ENCODE data around the gene GINS2.

The GINS2 gene

GRCh38 chr16:85715169-85716021 is 26.6 kb upstream of the GINS2 start:
- no peak for DNase-seq

DNA sequence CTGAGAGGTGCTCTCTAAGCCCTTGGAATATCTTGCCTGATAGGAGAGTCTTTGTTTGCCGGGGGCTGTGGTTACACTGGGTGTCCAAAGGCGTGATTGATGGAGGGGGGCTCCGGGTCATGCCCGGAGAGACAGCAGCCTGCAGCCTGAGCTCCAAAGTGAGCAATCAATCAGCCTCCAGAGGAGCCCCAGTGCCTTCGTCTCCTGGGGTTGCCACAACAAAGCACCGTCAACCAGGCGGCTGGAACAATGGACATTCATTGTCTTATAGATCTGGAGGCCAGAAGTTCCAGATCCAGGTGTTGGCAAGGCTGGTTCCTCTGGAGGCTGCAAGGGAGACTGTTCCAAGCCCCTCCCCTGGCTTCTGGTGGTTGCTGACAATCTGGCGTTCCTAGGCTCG is 24.0 kb upstream of the GINS2 start:
- DNase-seq: no peak

- DNase-seq: no peak
These were observed 23.3 kb upstream of the GINS2 start for GRCh38 chr16:85711982-85712587.

DNA sequence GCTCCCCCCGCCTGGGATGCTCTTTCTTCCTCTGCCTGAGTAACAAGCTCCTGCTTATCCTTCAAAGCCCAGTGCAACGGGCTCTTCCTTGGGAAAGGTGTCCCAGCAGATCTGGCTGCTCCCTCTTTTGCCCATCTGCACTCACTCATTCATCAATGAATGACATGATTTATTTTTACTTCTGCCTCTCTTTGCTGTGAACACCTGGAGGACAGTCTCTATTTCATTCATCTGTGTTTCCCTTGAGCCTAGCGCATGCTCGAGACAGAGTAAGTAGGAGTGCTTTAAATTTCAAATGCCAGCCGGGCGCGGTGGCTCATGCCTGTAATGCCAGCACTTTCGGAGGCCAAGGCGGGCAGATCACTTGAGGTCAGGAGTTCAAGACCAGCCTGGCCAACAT is 22.0 kb upstream of the GINS2 start:
- no peak for DNase-seq

DNA sequence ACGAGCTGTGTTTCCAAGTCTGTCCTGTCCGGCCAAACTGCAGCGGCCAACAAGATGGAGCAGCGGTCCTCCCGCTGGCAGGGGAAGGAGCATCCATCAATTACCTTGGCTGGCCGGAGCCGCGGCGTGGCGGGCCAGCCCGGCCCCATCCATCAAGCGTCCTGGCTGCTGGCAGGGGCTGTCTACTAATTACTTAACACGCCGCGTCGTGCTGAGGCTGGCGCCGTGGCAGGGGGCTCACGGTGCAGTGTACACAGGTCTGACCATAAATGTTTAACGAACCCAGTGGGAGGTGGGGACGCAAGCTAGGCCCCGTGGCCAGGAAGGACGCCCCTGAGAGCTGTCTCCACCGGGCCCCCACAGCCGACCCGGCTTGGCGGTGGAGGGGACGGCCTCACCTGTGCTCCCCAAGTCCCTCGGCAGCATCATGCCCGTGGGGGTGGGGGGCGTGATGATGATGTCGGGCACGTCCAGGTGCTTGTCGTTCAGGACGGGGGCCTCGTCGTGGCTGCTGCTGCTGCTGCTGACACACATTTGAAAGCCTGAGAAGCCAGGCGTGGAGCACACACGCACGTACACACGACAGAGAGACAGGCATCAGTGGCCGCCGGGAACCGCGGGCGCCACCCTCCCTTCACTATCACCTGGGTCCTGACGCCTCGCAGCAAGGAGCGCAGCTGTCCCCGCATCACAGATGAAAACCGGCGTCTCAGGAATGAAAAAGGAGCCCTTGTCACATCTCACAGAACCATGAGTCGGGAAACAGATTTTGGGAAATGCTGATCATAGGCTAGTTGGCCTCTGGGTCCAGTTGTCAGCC is 21.2 kb upstream of the GINS2 start:
- no peak for DNase-seq

- no peak for DNase-seq
These were observed 19.6 kb upstream of the GINS2 start for GRCh38 chr16:85708338-85708737.

DNA sequence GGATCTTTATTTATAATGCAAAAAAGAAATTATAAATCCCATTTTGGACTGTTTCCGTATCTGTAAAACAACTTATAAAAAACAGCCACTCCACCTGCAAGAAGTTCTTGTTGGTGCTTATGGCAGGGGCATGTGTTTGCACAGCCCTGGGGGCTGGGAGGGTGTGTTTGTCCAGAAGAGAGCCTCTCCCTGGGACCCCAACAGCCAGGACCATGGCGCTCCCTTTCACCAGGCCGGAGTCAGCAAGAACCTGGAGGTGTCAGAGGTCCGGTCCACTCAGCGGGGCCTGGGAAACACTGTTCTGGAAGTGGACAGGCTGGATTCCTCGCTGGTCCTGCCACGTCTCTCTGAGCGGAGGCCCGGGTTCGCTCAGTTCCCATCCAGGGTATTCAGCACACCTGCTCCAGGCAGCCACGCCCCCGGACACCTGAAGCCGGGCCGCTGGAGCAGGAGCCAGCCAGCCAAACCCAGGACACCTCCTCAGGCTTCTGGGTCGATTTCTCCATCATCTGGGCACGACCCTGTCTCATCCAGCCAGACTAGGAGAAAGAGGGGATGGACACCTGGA is 18.9 kb upstream of the GINS2 start:
- no peak for DNase-seq

- no peak for DNase-seq
These were observed 17.8 kb upstream of the GINS2 start for GRCh38 chr16:85706449-85707034.

DNA sequence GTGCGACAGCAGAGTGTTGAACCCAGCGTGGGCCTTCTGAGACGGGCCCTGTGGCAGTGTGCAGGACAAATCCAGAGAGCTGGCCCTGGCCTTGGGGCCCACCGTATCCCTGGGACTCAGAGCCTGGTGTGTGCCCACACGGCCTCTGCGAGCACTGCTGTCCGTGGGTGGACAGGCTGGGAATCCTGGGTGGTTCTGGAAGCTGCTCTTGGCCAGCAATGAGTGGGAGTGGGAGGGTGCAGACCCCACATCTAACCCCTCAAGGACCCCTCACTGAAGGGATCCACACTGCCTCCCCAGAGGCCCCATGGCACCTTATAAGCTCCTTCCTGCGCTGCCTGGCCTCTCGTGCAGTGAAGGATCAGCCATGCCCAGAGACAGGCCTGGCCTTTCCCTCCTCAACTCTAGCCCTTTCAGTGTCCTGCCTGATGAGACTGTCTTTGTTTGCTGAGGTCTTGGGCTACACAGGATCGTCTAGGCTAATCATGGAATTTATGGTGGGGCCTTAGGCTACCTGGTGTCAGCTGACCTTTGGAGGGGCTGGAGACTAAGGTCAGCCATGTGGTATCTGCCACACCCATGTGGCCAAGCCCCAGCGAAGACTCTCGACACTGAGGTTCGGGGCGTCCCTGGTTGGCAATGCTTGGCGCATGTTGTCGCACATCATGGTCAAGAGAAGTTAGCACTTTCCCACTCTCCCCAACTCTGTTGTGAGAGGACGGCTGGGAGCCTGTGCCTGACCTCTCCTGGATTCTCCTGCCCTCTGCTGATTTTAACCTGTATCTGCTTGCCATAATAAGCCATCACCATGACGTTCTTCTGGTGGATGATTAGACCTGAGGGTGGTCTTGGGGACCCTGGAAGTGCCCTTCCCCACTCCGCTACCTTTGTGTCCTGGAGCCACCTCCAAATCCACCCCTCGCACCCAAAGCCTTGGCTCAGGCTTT is 16.4 kb upstream of the GINS2 start:
- DNase-seq: no peak

- DNase-seq: no peak
These were observed 15.3 kb upstream of the GINS2 start for GRCh38 chr16:85704011-85704410.

- DNase-seq: no peak
These were observed 10.9 kb upstream of the GINS2 start for GRCh38 chr16:85699628-85700027.

- no peak for DNase-seq
These were observed 10.3 kb upstream of the GINS2 start for GRCh38 chr16:85698935-85699558.

- no peak for DNase-seq
These were observed 9.7 kb upstream of the GINS2 start for GRCh38 chr16:85698459-85698891.

DNA sequence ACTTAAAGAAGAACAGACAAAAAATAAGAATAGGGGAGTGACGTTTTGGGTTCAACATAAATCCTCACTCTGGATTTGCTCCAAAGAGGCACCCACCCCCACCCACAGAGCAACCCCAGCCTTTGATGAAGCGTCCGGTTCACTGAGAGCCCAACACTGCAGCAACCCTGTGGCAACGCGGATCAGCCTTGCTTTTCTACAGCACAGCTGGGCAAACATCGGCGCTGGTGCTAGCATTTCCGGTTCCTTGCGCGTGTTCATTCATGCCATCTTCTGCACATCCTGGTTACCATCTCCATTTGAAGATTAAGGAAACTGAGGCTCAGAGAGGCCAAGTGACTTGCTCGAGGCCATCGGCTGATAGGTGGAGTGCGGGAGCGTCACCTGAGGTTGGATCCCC is 8.7 kb upstream of the GINS2 start:
- no peak for DNase-seq

DNA sequence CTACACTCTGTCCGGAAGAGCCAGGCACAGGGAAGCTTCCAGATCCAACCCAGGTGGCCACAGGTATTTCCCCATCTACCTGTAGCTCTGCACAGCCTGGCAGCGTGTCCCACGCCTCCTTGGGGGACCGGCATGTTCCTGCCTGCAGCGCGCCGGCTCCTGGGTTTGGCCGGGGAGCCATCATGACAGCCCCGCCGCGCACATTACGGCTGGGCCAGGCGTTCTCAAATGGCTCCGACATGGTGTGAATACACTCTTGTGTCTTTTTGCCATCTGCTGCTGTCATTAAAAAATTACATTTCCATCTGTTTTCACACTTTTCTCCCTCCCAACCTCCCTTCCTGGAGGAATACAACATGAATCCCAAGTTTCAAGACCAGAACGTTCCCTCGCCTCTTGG is 8.0 kb upstream of the GINS2 start:
- no peak for DNase-seq

DNA sequence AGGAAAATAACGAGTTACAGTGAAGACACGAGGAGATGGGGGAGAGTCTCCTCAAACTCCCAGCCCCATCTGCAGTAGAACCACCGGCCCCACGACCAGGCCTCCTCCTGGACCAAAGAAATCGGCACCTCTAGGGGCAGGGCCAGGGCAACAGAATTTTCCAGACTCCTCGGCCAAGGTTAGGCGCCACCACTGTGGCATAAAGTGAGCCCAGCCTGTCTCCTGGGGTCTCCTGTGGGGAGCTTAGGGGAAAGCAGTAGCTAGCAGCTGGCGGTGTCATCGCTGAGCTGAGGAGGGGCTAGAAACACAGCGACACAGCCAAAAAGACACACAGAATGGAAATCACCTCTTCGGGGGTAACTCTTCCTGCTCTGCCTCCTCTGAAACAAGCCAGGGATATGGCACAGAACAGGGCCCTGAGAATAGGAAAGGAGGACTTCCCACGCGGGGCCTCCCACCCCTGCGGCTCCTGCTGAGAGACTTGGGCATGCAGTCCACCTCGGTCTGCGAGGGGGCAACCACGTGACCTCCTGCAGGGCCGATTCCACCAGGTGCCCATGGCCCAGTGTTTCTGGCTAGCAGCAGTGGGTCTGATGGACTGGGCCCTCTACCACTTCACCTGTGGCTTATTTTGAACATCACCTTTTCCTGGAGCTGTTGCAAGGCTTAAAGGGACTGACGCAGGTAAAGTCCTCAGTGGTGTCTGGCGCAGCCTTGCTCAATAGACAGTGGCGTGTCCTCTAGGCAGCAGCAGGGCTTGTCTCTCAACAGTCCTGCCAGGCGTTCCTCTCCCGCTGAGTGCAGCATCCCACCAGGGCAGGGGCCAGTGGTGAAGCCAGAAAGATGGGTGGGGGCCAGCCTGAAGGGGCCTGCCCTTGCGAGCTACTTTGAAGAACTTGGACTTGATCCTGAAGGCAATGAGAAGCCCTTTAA is 6.7 kb upstream of the GINS2 start:
- no peak for DNase-seq

GRCh38 chr16:85690469-85691064 is 1.8 kb upstream of the GINS2 start:
- DNase-seq: no peak

- no peak for DNase-seq
These were observed 1.2 kb upstream of the GINS2 start for GRCh38 chr16:85689950-85690320.

DNA sequence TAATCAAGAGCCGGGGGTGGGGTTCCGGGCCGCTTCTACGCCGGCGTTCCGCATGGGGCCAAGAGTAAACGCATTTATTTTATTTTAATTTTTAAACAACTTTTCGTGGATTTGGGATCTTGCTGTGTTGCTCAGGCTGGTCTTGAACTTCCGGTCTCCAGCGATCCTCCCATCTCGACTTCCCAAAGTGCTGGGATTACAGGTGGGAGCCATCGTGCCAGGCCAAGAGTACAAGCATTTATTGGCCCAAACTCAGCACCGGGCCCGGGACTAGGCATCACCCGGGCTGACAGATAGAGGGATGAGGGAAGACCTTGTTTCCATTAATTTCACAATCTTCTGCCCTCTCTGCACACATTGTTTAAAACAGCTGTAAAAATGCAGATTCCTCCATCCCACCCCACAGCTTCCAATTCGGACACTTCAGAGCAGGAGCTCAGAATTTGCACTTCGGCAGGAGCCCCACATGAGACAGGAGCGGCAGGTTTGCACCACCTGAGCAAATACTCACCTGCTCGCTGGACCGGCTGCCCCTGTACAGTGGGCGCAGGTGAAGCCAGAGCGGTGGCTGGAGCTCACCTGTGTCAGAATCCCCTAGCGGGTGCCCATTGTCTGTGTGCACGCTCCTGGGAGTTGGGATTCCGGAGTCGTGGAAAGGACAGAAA is 663 bp upstream of the GINS2 start:
- no peak for DNase-seq
